ENCODE data around the gene AP3S2.
"Not testable (repeated sequence)": the region's sequence is repeated elsewhere in the genome, so short reads cannot be mapped to it uniquely, and the experiment has no call there.

AP3S2 gene

DNA sequence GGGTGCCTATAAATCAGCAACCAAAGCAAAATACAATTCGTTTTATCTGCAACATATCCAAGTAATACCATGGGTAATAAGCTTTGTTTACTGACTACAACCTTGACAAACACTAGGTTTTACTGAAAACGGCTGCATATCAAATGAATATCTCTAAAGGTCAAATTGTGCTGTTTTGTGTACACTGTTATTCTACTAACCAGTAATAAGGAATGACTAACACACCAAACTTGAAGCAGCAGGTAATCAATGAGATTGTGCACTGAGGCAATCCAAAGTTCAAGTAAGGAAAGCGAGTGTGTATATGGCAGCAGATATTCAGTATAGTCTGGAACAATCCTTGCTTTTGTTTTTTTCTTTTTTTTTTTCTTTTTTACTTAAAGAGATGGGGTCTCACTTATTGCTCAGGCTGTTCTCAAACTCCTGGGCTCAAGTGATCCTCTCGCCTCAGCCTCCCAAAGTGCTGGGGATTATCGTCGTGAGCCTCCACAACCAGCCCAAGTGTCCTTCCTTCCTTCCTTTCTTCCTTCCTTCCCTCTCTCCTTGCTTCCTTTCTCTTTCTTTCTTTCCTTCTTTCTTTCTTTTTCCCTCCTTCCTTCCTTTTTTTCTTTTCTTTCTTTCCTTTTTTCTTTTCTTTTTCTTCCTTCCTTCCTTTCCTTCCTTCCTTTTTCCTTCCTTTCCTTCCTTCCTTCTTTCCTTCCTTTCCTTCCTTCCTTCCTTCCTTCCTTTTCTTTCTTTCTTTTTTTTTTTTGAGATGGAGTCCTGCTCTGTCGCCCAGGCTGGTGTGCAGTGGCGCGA is 34.9 kb downstream of the AP3S2 start:
- ATAC-seq (ENCODE audit: insufficient read depth, low read depth): no peak

DNA sequence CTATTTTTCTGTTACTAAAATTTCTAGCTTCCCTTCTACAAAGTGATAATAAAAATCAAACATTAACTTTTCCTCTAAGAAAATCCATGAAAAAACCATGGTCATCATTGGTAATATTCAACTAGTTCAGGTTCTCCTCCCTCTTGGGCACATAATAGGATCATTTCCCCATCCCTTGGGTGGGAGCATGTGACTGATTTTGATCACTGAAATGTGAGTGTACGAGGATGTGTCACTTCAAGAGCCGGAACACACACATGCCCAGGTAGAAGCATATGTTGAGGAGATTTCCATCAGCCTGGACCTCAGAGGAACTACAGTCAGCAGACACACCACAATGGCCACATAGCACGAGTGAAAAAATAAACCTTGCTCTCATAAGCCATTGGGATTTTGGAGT is 36.1 kb downstream of the AP3S2 start:
- no peaks in the 10 kb centered on the region for H3K4me1 ChIP-seq (ENCODE audit: insufficient read depth, low read length)

More for the DNA sequence above, 34.9 kb downstream of the AP3S2 start:
- no peak for DNase-seq
- Histone ChIP-seq H3K9ac (ENCODE audit: low read depth, low read length) (no peak overlapping the region), H3K9me3 (ENCODE audit: insufficient read depth, low read length, severe bottlenecking) (no peaks in the 10 kb centered on the region), H4K20me1 (ENCODE audit: insufficient read depth, low read length) (no peaks in the 10 kb centered on the region), H2AFZ (ENCODE audit: low read depth, low read length) (no peak overlapping the region), H3K27ac (ENCODE audit: low read length) (no peak overlapping the region), H3K79me2 (ENCODE audit: insufficient read depth, low read length) (no peaks in the 10 kb centered on the region), H3K4me2 (ENCODE audit: insufficient read depth, low read length) (no peak overlapping the region), H3K27me3 (ENCODE audit: insufficient read depth, low read length, poor library complexity) (no peaks in the 10 kb centered on the region), H3K4me3 (ENCODE audit: low read depth in 1 of 2, low read length in 2 of 2) (no peak overlapping the region), H3K36me3 (ENCODE audit: insufficient read depth, low read length) (peaks cover 34% of the 10 kb centered on the region), H3K4me1 (ENCODE audit: insufficient read depth, low read length) (no peaks in the 10 kb centered on the region)
- TF ChIP-seq, protein P1, sequence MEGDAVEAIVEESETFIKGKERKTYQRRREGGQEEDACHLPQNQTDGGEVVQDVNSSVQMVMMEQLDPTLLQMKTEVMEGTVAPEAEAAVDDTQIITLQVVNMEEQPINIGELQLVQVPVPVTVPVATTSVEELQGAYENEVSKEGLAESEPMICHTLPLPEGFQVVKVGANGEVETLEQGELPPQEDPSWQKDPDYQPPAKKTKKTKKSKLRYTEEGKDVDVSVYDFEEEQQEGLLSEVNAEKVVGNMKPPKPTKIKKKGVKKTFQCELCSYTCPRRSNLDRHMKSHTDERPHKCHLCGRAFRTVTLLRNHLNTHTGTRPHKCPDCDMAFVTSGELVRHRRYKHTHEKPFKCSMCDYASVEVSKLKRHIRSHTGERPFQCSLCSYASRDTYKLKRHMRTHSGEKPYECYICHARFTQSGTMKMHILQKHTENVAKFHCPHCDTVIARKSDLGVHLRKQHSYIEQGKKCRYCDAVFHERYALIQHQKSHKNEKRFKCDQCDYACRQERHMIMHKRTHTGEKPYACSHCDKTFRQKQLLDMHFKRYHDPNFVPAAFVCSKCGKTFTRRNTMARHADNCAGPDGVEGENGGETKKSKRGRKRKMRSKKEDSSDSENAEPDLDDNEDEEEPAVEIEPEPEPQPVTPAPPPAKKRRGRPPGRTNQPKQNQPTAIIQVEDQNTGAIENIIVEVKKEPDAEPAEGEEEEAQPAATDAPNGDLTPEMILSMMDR (IDR thresholded peaks at IDR 0.05; ENCODE audit: borderline replicate concordance, extremely low read depth, low read length, poor library complexity, severe bottlenecking): no peak
- TF ChIP-seq EZH2 (IDR thresholded peaks at IDR 0.05; ENCODE audit: borderline replicate concordance, low read depth, low read length, severe bottlenecking): no peak

DNA sequence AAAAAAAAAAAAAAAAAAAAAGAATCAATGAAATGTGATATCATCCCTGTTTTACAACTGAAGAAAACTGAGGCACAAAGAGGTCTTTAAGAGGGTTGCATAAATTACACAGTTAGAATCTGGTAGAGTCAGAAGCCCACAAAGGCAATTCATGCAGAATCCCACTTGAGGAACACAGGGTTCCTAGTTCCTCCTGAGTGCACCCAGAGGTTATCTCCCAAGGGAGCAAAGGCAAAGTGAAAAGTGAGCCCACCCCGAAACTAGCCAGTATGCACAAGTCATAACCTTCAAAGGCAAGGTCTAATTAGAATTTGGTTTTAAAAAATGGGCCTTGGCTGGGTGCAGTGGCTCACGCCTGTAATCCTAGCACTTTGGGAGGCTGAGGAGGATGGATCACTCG is 37.8 kb downstream of the AP3S2 start:
- TF ChIP-seq EZH2 (IDR thresholded peaks at IDR 0.05; ENCODE audit: borderline replicate concordance, low read depth, low read length, severe bottlenecking): no peak
- TF ChIP-seq, protein P1 (IDR thresholded peaks at IDR 0.05; ENCODE audit: borderline replicate concordance, extremely low read depth, low read length, poor library complexity, severe bottlenecking): no peak
- H3K27me3 ChIP-seq (ENCODE audit: insufficient read depth, low read length, poor library complexity): no peaks in the 10 kb centered on the region
- no peak for DNase-seq
- peaks cover 25% of the 10 kb centered on the region for H3K36me3 ChIP-seq (ENCODE audit: insufficient read depth, low read length)
- no peak overlapping the region for H2AFZ ChIP-seq (ENCODE audit: low read depth, low read length)
- no peaks in the 10 kb centered on the region for H3K9me3 ChIP-seq (ENCODE audit: insufficient read depth, low read length, severe bottlenecking)
- H3K27ac ChIP-seq (ENCODE audit: low read length): no peak overlapping the region
- H3K4me2 ChIP-seq (ENCODE audit: insufficient read depth, low read length): no peak overlapping the region
- no peak overlapping the region for H3K4me3 ChIP-seq (ENCODE audit: low read depth in 1 of 2, low read length in 2 of 2)
- H4K20me1 ChIP-seq (ENCODE audit: insufficient read depth, low read length): no peaks in the 10 kb centered on the region
- no peaks in the 10 kb centered on the region for H3K79me2 ChIP-seq (ENCODE audit: insufficient read depth, low read length)
- no peak overlapping the region for H3K9ac ChIP-seq (ENCODE audit: low read depth, low read length)
- H3K4me1 ChIP-seq (ENCODE audit: insufficient read depth, low read length): no peaks in the 10 kb centered on the region
- ATAC-seq (ENCODE audit: insufficient read depth, low read depth): no peak

More for the DNA sequence above, 36.1 kb downstream of the AP3S2 start:
- H3K27ac ChIP-seq (ENCODE audit: low read length): no peak overlapping the region
- H3K9ac ChIP-seq (ENCODE audit: low read depth, low read length): no peak overlapping the region
- no peak for TF ChIP-seq EZH2 (IDR thresholded peaks at IDR 0.05; ENCODE audit: borderline replicate concordance, low read depth, low read length, severe bottlenecking)
- H3K4me3 ChIP-seq (ENCODE audit: low read depth in 1 of 2, low read length in 2 of 2): no peak overlapping the region
- H3K79me2 ChIP-seq (ENCODE audit: insufficient read depth, low read length): no peaks in the 10 kb centered on the region
- no peak for DNase-seq
- no peaks in the 10 kb centered on the region for H4K20me1 ChIP-seq (ENCODE audit: insufficient read depth, low read length)
- H3K4me2 ChIP-seq (ENCODE audit: insufficient read depth, low read length): no peak overlapping the region
- no peak overlapping the region for H2AFZ ChIP-seq (ENCODE audit: low read depth, low read length)
- H3K36me3 ChIP-seq (ENCODE audit: insufficient read depth, low read length): peaks cover 29% of the 10 kb centered on the region
- ATAC-seq (ENCODE audit: insufficient read depth, low read depth): no peak
- no peaks in the 10 kb centered on the region for H3K27me3 ChIP-seq (ENCODE audit: insufficient read depth, low read length, poor library complexity)
- H3K9me3 ChIP-seq (ENCODE audit: insufficient read depth, low read length, severe bottlenecking): no peaks in the 10 kb centered on the region

DNA sequence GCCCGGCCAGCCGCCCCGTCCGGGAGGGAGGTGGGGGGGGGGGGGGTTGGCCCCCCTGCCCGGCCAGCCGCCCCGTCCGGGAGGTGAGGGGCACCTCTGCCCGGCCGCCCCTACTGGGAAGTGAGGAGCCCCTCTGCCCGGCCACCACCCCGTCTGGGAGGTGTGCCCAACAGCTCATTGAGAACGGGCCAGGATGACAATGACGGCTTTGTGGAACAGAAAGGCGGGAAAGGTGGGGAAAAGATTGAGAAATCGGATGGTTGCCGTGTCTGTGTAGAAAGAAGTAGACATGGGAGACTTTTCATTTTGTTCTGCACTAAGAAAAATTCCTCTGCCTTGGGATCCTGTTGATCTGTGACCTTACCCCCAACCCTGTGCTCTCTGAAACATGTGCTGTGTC is 38.9 kb downstream of the AP3S2 start:
- H2AFZ ChIP-seq (ENCODE audit: low read depth, low read length); H3K4me1 ChIP-seq (ENCODE audit: insufficient read depth, low read length); H3K4me3 ChIP-seq (ENCODE audit: low read depth in 1 of 2, low read length in 2 of 2); H3K4me2 ChIP-seq (ENCODE audit: insufficient read depth, low read length); H3K9ac ChIP-seq (ENCODE audit: low read depth, low read length); H3K9me3 ChIP-seq (ENCODE audit: insufficient read depth, low read length, severe bottlenecking); H3K79me2 ChIP-seq (ENCODE audit: insufficient read depth, low read length); ATAC-seq (ENCODE audit: insufficient read depth, low read depth); DNase-seq; H3K27me3 ChIP-seq (ENCODE audit: insufficient read depth, low read length, poor library complexity); H4K20me1 ChIP-seq (ENCODE audit: insufficient read depth, low read length); H3K27ac ChIP-seq (ENCODE audit: low read length): not testable (repeated sequence)
- H3K36me3 ChIP-seq (ENCODE audit: insufficient read depth, low read length): peaks cover 15% of the 10 kb centered on the region
